SK-N-SH treated with all-trans-retinoic acid at 6 μM for 48 hours (cell line): ENCODE measurements around the gene DIP2C.

Source experiments
- ATAC-seq: fragments of 200-7000 bp; cut with Tn5 transposase; 3 replicates; pipeline ENCODE4 v1.9.1; 2020; ENCODE audit warnings: mild to moderate bottlenecking, moderate library complexity
- ARNTL ChIP-seq: fragments of 450-650 bp; formaldehyde crosslinking; IDR thresholded peaks from 2 replicates; pipeline ENCODE4 v1.5.0; 2020; ENCODE audit warnings: low read depth, mild to moderate bottlenecking, moderate library complexity, borderline replicate concordance
- BACH2 ChIP-seq: fragments of 250-450 bp; sonication (Bioruptor Pico); IDR thresholded peaks from 2 replicates; pipeline ENCODE4 v1.9.0; 2021; ENCODE audit warnings: mild to moderate bottlenecking, borderline replicate concordance
- CSDC2 ChIP-seq: fragments of 250-450 bp; sonication (Bioruptor Pico); IDR thresholded peaks from 2 replicates; pipeline ENCODE4 v1.5.0; 2020; ENCODE audit warnings: mild to moderate bottlenecking, moderate library complexity
- ESRRG ChIP-seq: fragments of 250-450 bp; sonication (Bioruptor Pico); IDR thresholded peaks from 2 replicates; pipeline ENCODE4 v1.6.1; 2021; ENCODE audit warnings: mild to moderate bottlenecking
- GLIS3 ChIP-seq: fragments of 250-450 bp; sonication (Bioruptor Pico); IDR thresholded peaks from 2 replicates; pipeline ENCODE4 v1.5.0; 2020; ENCODE audit warnings: mild to moderate bottlenecking, moderate library complexity
- ISL1 ChIP-seq: fragments of 250-450 bp; sonication (Bioruptor Pico); IDR thresholded peaks from 2 replicates; pipeline ENCODE4 v2.1.2; 2022; ENCODE audit warnings: mild to moderate bottlenecking, moderate library complexity
- OSR1 ChIP-seq: fragments of 250-450 bp; sonication (Bioruptor Pico); IDR thresholded peaks from 2 replicates; pipeline ENCODE4 v1.8.0; 2022; ENCODE audit warnings: moderate library complexity, mild to moderate bottlenecking, inconsistent platforms
- PATZ1 ChIP-seq: fragments of 250-450 bp; sonication (Bioruptor Pico); IDR thresholded peaks from 2 replicates; pipeline ENCODE4 v1.8.0; 2020; ENCODE audit warnings: mild to moderate bottlenecking, moderate library complexity, borderline replicate concordance
- POU6F1 ChIP-seq: fragments of 250-450 bp; sonication (Bioruptor Pico); IDR thresholded peaks from 2 replicates; pipeline ENCODE4 v1.8.0; 2021; ENCODE audit warnings: low read depth, mild to moderate bottlenecking, moderate library complexity, borderline replicate concordance
- PPARA ChIP-seq: fragments of 250-450 bp; sonication (Bioruptor Pico); IDR thresholded peaks from 2 replicates; pipeline ENCODE4 v1.5.0; 2020; ENCODE audit warnings: mild to moderate bottlenecking, borderline replicate concordance
- SNAI2 ChIP-seq: fragments of 250-450 bp; sonication (Bioruptor Pico); IDR thresholded peaks from 2 replicates; pipeline ENCODE4 v1.5.0; 2020; ENCODE audit warnings: mild to moderate bottlenecking, moderate library complexity
- TCF4 ChIP-seq: fragments of 250-450 bp; sonication (Bioruptor Pico); IDR thresholded peaks from 2 replicates; pipeline ENCODE4 v1.8.0; 2021; ENCODE audit warnings: mild to moderate bottlenecking, moderate library complexity, borderline replicate concordance
- TOX ChIP-seq: fragments of 250-450 bp; sonication (Bioruptor Pico); IDR thresholded peaks from 2 replicates; pipeline ENCODE4 v1.8.0; 2021; ENCODE audit warnings: mild to moderate bottlenecking, moderate library complexity, borderline replicate concordance
- ZC3H10 ChIP-seq: fragments of 250-450 bp; sonication (Bioruptor Pico); IDR thresholded peaks from 2 replicates; pipeline ENCODE4 v1.5.1; 2021; ENCODE audit warnings: mild to moderate bottlenecking, moderate library complexity
- ZFP3 ChIP-seq: fragments of 250-450 bp; sonication (Bioruptor Pico); IDR thresholded peaks from 2 replicates; pipeline ENCODE4 v1.5.0; 2020; ENCODE audit warnings: mild to moderate bottlenecking, moderate library complexity
- ZFP30 ChIP-seq: fragments of 450-650 bp; formaldehyde crosslinking; IDR thresholded peaks from 2 replicates; pipeline ENCODE4 v1.5.0; 2022; ENCODE audit warnings: mild to moderate bottlenecking, moderate library complexity
- ZNF70 ChIP-seq: fragments of 450-650 bp; formaldehyde crosslinking; IDR thresholded peaks from 2 replicates; pipeline ENCODE4 v1.5.0; 2020; ENCODE audit warnings: mild to moderate bottlenecking, moderate library complexity
- ZNF8 ChIP-seq: fragments of 450-650 bp; formaldehyde crosslinking; IDR thresholded peaks from 2 replicates; pipeline ENCODE4 v1.5.0; 2020; ENCODE audit warnings: mild to moderate bottlenecking, moderate library complexity
- TF ChIP-seq, protein P1 (sequence below): fragments of 250-450 bp; sonication (Bioruptor Pico); IDR thresholded peaks from 2 replicates; pipeline ENCODE4 v1.5.1; 2020; ENCODE audit warnings: low read depth, mild to moderate bottlenecking, moderate library complexity
- TF ChIP-seq, protein P2 (sequence below): fragments of 250-450 bp; sonication (Bioruptor Pico); IDR thresholded peaks from 2 replicates; pipeline ENCODE4 v1.5.0; 2020; ENCODE audit warnings: mild to moderate bottlenecking, moderate library complexity
- TF ChIP-seq, protein P3 (sequence below): fragments of 250-450 bp; sonication (Bioruptor Pico); IDR thresholded peaks from 2 replicates; pipeline ENCODE4 v1.5.1; 2021; ENCODE audit warnings: mild to moderate bottlenecking, moderate library complexity

DIP2C gene

GRCh38 chr10:497898-498451, 191.5 kb downstream of the DIP2C start:
- no peak for ATAC-seq
- TF ChIP-seq POU6F1 (CRISPR knock-in tag) (no peak), OSR1 (CRISPR knock-in tag) (no peak), ZFP3 (CRISPR knock-in tag) (no peak), ZFP30 (CRISPR knock-in tag) (no peak), PPARA (CRISPR knock-in tag) (no peak), CSDC2 (no peak), ESRRG (CRISPR knock-in tag) (no peak), ARNTL (CRISPR knock-in tag) (no peak), ZNF8 (no peak), ISL1 (CRISPR knock-in tag) (no peak), TOX (no peak), TCF4 (CRISPR knock-in tag) (no peak), SNAI2 (CRISPR knock-in tag) (no peak), BACH2 (CRISPR knock-in tag) (no peak), GLIS3 (CRISPR knock-in tag) (no peak)
- TF ChIP-seq, protein P1, sequence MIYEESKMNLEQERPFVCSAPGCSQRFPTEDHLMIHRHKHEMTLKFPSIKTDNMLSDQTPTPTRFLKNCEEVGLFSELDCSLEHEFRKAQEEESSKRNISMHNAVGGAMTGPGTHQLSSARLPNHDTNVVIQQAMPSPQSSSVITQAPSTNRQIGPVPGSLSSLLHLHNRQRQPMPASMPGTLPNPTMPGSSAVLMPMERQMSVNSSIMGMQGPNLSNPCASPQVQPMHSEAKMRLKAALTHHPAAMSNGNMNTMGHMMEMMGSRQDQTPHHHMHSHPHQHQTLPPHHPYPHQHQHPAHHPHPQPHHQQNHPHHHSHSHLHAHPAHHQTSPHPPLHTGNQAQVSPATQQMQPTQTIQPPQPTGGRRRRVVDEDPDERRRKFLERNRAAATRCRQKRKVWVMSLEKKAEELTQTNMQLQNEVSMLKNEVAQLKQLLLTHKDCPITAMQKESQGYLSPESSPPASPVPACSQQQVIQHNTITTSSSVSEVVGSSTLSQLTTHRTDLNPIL (CRISPR knock-in tag), result no peak
- TF ChIP-seq, protein P2, sequence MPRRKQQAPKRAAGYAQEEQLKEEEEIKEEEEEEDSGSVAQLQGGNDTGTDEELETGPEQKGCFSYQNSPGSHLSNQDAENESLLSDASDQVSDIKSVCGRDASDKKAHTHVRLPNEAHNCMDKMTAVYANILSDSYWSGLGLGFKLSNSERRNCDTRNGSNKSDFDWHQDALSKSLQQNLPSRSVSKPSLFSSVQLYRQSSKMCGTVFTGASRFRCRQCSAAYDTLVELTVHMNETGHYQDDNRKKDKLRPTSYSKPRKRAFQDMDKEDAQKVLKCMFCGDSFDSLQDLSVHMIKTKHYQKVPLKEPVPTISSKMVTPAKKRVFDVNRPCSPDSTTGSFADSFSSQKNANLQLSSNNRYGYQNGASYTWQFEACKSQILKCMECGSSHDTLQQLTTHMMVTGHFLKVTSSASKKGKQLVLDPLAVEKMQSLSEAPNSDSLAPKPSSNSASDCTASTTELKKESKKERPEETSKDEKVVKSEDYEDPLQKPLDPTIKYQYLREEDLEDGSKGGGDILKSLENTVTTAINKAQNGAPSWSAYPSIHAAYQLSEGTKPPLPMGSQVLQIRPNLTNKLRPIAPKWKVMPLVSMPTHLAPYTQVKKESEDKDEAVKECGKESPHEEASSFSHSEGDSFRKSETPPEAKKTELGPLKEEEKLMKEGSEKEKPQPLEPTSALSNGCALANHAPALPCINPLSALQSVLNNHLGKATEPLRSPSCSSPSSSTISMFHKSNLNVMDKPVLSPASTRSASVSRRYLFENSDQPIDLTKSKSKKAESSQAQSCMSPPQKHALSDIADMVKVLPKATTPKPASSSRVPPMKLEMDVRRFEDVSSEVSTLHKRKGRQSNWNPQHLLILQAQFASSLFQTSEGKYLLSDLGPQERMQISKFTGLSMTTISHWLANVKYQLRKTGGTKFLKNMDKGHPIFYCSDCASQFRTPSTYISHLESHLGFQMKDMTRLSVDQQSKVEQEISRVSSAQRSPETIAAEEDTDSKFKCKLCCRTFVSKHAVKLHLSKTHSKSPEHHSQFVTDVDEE (CRISPR knock-in tag), result no peak
- TF ChIP-seq, protein P3, sequence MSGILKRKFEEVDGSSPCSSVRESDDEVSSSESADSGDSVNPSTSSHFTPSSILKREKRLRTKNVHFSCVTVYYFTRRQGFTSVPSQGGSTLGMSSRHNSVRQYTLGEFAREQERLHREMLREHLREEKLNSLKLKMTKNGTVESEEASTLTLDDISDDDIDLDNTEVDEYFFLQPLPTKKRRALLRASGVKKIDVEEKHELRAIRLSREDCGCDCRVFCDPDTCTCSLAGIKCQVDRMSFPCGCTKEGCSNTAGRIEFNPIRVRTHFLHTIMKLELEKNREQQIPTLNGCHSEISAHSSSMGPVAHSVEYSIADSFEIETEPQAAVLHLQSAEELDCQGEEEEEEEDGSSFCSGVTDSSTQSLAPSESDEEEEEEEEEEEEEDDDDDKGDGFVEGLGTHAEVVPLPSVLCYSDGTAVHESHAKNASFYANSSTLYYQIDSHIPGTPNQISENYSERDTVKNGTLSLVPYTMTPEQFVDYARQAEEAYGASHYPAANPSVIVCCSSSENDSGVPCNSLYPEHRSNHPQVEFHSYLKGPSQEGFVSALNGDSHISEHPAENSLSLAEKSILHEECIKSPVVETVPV (CRISPR knock-in tag), result no peak
- TF ChIP-seq, all 23 proteins: peak for 0

DNA sequence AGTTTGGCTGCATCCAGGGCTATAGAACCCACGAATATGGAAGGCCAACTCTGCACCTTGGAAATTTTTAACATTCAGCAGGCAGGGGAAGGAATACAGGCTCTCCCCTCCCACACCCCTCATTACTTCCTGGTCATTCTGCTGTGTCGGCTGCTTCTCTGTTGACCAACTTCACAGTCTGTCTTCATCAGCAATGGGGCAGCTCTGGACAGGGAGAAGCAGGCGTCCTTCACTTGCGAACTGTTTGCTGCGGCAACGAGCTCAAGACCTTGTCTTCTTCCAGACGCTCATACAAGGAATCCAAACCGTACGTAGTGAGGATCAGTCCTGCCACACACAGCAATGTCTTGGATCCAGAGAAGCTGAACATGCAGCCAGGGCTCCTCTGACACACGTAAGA, 192.2 kb downstream of the DIP2C start:
- TF ChIP-seq OSR1 (CRISPR knock-in tag) (no peak), PPARA (CRISPR knock-in tag) (no peak), ZNF8 (no peak), GLIS3 (CRISPR knock-in tag) (no peak), ARNTL (CRISPR knock-in tag) (no peak), ZNF70 (CRISPR knock-in tag) (no peak), TCF4 (CRISPR knock-in tag) (no peak), BACH2 (CRISPR knock-in tag) (no peak), ZC3H10 (CRISPR knock-in tag) (no peak), ZFP30 (CRISPR knock-in tag) (no peak), PATZ1 (no peak)
- TF ChIP-seq, protein P3 (CRISPR knock-in tag), result no peak
- TF ChIP-seq, protein P2 (CRISPR knock-in tag), result no peak
- TF ChIP-seq, all 23 proteins: peak for 0
- ATAC-seq, result no peak
